HL-60 (cell line): ENCODE results near the gene FBLIM1.

Experiments
- GABPA ChIP-seq: IDR thresholded peaks from 2 replicates; pipeline ENCODE4 v1.6.1; 2012; ENCODE audit warnings: low read depth
- POLR2AphosphoS5 ChIP-seq: IDR thresholded peaks from 2 replicates; pipeline ENCODE4 v1.6.1; 2012; ENCODE audit warnings: low read depth
- TF ChIP-seq, protein P1 (sequence below): IDR thresholded peaks from 2 replicates; pipeline ENCODE4 v1.6.1; 2012; ENCODE audit warnings: low read depth; ENCODE audit not compliant: insufficient replicate concordance
- TF ChIP-seq, protein P2 (sequence below): IDR thresholded peaks from one replicate; pipeline ENCODE4 v1.5.1; 2011; ENCODE audit warnings: low read length, control low read depth, inconsistent platforms; ENCODE audit not compliant: insufficient read depth

DNA sequence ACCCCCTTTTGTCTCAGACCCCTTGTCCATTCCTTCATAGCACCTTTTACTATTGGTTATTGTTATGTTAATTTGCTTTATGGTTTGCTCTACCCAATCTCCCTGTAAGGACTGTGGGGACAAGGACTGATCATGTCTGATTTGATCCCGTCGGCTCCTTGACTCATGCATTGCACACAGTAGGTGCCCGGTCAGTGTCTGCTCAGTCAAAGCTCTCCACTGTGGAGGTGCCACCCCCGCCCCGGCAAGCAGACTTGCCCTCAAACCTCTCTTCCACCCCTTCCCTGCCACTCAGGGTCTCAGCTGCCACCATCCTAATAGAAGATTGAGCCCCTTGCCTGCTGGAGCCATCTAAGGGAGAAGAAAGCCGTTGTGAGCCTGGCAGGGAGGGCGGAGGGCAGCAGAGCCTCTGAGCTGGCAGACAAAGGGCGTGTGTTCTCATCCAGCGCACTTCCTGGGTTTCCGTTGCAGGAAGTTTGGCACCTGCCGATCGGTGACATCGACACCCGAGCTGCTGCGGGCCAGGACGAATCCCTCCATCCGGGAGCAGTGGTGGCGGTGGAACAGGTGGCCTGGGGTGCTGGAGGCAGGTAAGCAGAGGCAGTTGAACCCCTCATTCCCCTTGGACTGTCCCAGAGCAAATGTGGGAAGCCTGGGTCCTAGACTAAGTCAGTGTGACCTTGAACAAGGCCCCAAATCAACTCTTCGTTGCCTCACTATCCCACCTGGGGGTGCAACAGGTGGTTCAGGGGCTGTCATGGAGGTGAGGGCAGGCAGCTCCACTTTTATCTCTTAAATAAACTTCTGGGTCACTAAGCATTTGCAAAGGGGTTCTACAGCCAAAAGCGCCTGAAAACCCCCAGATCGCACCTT lies 2.2 kb upstream of the FBLIM1 start:
- TF ChIP-seq, protein P1, sequence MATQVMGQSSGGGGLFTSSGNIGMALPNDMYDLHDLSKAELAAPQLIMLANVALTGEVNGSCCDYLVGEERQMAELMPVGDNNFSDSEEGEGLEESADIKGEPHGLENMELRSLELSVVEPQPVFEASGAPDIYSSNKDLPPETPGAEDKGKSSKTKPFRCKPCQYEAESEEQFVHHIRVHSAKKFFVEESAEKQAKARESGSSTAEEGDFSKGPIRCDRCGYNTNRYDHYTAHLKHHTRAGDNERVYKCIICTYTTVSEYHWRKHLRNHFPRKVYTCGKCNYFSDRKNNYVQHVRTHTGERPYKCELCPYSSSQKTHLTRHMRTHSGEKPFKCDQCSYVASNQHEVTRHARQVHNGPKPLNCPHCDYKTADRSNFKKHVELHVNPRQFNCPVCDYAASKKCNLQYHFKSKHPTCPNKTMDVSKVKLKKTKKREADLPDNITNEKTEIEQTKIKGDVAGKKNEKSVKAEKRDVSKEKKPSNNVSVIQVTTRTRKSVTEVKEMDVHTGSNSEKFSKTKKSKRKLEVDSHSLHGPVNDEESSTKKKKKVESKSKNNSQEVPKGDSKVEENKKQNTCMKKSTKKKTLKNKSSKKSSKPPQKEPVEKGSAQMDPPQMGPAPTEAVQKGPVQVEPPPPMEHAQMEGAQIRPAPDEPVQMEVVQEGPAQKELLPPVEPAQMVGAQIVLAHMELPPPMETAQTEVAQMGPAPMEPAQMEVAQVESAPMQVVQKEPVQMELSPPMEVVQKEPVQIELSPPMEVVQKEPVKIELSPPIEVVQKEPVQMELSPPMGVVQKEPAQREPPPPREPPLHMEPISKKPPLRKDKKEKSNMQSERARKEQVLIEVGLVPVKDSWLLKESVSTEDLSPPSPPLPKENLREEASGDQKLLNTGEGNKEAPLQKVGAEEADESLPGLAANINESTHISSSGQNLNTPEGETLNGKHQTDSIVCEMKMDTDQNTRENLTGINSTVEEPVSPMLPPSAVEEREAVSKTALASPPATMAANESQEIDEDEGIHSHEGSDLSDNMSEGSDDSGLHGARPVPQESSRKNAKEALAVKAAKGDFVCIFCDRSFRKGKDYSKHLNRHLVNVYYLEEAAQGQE, result no peak
- TF ChIP-seq, protein P2, sequence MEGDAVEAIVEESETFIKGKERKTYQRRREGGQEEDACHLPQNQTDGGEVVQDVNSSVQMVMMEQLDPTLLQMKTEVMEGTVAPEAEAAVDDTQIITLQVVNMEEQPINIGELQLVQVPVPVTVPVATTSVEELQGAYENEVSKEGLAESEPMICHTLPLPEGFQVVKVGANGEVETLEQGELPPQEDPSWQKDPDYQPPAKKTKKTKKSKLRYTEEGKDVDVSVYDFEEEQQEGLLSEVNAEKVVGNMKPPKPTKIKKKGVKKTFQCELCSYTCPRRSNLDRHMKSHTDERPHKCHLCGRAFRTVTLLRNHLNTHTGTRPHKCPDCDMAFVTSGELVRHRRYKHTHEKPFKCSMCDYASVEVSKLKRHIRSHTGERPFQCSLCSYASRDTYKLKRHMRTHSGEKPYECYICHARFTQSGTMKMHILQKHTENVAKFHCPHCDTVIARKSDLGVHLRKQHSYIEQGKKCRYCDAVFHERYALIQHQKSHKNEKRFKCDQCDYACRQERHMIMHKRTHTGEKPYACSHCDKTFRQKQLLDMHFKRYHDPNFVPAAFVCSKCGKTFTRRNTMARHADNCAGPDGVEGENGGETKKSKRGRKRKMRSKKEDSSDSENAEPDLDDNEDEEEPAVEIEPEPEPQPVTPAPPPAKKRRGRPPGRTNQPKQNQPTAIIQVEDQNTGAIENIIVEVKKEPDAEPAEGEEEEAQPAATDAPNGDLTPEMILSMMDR, result no peak
- TF ChIP-seq POLR2AphosphoS5 (no peak), GABPA (no peak)
